Epithelial cell of esophagus (primary cell): Measurements from ENCODE around the gene C11orf86.
"Not testable (repeated sequence)": the region's sequence is repeated elsewhere in the genome, so short reads cannot be mapped to it uniquely, and the experiment has no call there.

Experiments
- DNase-seq: peaks from one replicate; pipeline ENCODE4 v3.0.0; 2010; ENCODE audit warnings: low read depth
- H3K4me3 ChIP-seq: 2 replicates; pipeline ENCODE4 v1.5.1; 2011; ENCODE audit warnings: mild to moderate bottlenecking, low read length, control low read depth
- CTCF ChIP-seq: IDR thresholded peaks from 2 replicates; pipeline ENCODE4 v1.5.1; 2011; ENCODE audit warnings: low read depth, mild to moderate bottlenecking, low read length, control low read depth, inconsistent platforms; ENCODE audit not compliant: insufficient read depth; ENCODE audit errors: missing control alignments

C11orf86 gene

DNA sequence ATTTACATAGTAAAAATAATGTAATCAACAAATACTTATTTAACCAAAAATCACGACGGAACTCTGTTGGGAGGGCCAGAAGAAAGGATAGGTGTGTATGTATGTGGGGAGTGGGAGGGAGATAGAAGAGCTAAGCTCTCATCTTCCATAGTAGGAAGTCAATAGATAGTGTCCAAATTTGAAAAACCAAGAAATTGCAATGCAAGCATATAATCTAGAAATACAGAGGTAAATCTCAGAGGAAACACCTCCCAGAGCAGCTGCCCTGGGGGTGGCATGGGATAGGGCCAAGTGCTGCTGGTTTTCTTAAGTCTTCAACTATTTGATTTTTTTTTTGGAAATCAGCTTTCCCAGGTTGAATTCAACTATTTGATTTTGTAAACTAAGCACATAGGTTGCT lies 16.9 kb downstream of the C11orf86 start:
- H3K4me3 ChIP-seq, result no peak overlapping the region
- no peak for TF ChIP-seq CTCF

DNA sequence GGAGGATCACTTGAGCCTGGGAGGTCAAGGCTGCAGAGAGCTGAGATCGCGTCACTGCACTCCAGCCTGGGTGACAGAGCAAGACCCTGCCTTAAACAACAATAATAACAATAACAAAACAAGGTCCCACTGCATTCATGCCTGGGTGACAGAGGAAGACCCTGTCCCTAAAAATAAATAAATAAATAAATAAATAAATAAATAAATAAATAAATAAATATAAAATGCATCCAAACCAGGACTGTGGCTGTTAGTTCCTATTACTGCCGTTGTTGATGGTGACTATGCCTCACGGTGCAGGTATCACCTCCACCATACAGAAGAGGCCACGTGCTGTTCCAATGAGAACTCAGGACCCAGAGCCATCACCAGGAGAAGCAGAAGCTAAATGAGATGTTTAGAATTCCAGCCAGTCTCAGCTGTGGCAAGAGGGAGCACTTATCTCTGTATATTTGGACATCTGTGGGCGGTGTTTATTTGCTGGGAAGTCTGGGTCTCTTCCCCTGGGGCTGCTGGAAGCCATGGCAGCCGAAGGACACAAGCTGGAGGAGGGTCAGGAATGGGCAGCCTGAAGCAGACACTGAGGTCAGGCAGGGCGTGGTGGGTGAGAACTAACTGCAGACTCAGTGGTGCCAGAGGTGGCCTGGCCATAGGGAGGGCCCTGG lies 21.6 kb downstream of the C11orf86 start:
- TF ChIP-seq CTCF, result no peak
- DNase-seq, result no peak
- no peak overlapping the region for H3K4me3 ChIP-seq

More for the DNA sequence above, 16.9 kb downstream of the C11orf86 start:
- DNase-seq, result no peak

DNA sequence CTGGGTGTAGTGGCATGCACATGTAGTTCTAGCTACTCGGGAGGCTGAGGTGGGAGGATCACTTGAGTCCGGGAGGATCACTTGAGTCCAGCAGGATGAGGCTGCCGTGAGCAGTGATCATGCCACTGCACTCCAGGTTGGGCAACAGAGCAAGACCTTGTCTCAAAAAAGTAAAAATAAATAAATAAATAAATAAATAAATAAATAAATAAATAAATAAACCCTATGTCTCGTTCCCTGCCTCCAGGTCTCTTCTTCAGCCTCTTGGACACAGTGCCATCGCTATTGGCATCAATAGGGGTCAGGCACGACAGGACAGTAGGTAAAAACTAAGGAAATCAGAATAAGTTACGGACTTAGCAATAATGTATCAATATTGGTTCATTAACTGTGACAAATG lies 24.5 kb downstream of the C11orf86 start:
- no peak for TF ChIP-seq CTCF
- DNase-seq, result no peak
- no peak overlapping the region for H3K4me3 ChIP-seq

DNA sequence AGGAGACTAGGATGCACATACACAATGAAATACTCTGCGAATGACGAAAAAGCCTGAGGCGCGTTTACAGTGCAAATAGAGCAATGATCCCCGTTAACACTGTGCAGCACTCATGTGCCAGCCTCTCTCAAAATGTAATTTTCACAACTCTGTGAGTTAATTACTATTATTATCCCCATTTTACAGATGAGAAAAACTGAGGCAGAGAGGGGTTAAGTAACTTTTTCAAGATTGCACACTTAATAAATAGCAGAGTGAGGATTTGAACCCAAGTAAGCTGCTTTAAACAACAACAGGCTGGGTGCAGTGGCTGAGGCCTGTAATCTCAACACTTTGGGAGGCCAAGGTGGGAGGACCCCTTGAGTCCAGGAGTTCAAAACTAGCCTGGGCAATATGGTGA lies 26.2 kb downstream of the C11orf86 start:
- no peak for TF ChIP-seq CTCF
- H3K4me3 ChIP-seq, result no peak overlapping the region
- peak; percentile 32 for DNase-seq

- no peak for TF ChIP-seq CTCF
- no peak overlapping the region for H3K4me3 ChIP-seq
- DNase-seq, result no peak
Measured at GRCh38 chr11:67002297-67002913, 27.3 kb downstream of the C11orf86 start.

GRCh38 chr11:67002921-67003411 lies 27.9 kb downstream of the C11orf86 start:
- TF ChIP-seq CTCF, result no peak
- H3K4me3 ChIP-seq, result no peak overlapping the region

GRCh38 chr11:67005200-67005599 lies 30.1 kb downstream of the C11orf86 start:
- not testable (repeated sequence) for DNase-seq, H3K4me3 ChIP-seq

More at GRCh38 chr11:67002921-67003411, 27.9 kb downstream of the C11orf86 start:
- no peak for DNase-seq
